Lower leg skin (tissue), 3 donors: ENCODE results near the gene LGR4.

Experiments
- CTCF ChIP-seq, 3 donors: fragments of 450-650 bp; IDR thresholded peaks; one replicate each; pipeline ENCODE4 v1.5.1; 2016; ENCODE audit warnings: antibody characterized with exemption in 3 of 3, mild to moderate bottlenecking in 3 of 3, moderate library complexity in 2 of 3
- POLR2A ChIP-seq, 2 donors: fragments of 450-650 bp; IDR thresholded peaks; one replicate each; pipeline ENCODE4 v1.6.1; 2016 to 2017; ENCODE audit warnings: antibody characterized with exemption in 2 of 2, mild to moderate bottlenecking in 1 of 2, moderate library complexity in 1 of 2

GRCh38 chr11:27451244-27451965 lies 21.2 kb downstream of the LGR4 start:
- no peak for TF ChIP-seq CTCF (IDR thresholded peaks at IDR 0.05)
- no peak for TF ChIP-seq POLR2A (IDR thresholded peaks at IDR 0.05)
